HG02798 (cell line): ENCODE measurements around the gene HBA1.
"Not testable (repeated sequence)": the region's sequence is repeated elsewhere in the genome, so short reads cannot be mapped to it uniquely, and the experiment has no call there.

Source experiments
- ATAC-seq: cut with Tn5 transposase; IDR thresholded peaks from one replicate; pipeline ENCODE4 v1.9.1; 2021; ENCODE audit warnings: mild to moderate bottlenecking; ENCODE audit not compliant: unreplicated experiment, poor library complexity

The HBA1 gene

GRCh38 chr16:159136-159849 is 17.2 kb upstream of the HBA1 start:
- no peak for ATAC-seq

DNA sequence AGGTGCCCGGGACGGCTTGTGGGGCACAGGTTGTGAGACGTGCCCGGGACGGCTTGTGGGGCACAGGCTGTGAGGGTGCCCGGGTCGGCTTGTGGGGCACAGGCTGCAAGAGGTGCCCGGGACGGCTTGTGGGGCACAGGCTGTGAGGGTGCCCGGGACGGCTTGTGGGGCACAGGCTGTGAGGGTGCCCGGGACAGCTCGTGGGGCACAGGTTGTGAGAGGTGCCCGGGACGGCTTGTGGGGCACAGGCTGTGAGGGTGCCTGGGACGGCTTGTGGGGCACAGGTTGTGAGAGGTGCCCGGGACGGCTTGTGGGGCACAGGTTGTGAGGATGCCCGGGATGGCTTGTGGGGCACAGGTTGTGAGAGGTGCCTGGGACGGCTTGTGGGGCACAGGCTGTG is 16.2 kb upstream of the HBA1 start:
- ATAC-seq, result not testable (repeated sequence)

- no peak for ATAC-seq
Measured at GRCh38 chr16:160691-161190, 15.7 kb upstream of the HBA1 start.

- ATAC-seq, result no peak
Measured at GRCh38 chr16:162271-162991, 14.0 kb upstream of the HBA1 start.

GRCh38 chr16:163139-163538 is 13.3 kb upstream of the HBA1 start:
- not testable (repeated sequence) for ATAC-seq

DNA sequence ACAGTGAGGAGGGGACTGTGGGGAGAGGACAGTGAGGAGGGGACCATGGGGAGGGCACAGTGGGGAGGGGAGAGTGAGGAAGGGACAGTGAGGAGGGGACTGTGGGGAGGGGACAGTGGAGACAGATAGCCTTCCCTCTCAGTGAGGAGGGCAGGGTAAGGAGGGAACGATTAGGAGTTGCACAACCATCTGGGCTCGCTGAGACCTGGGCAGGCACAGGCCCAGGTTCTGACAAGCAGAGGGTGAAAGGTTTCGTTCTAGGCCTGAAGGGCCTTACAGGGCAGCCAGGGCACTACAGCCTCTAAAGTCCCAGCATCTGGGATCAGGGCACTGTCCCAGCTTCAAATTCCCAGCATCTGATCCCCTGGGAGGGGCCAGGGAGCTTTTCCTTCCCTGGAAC is 12.8 kb upstream of the HBA1 start:
- ATAC-seq, result not testable (repeated sequence)

DNA sequence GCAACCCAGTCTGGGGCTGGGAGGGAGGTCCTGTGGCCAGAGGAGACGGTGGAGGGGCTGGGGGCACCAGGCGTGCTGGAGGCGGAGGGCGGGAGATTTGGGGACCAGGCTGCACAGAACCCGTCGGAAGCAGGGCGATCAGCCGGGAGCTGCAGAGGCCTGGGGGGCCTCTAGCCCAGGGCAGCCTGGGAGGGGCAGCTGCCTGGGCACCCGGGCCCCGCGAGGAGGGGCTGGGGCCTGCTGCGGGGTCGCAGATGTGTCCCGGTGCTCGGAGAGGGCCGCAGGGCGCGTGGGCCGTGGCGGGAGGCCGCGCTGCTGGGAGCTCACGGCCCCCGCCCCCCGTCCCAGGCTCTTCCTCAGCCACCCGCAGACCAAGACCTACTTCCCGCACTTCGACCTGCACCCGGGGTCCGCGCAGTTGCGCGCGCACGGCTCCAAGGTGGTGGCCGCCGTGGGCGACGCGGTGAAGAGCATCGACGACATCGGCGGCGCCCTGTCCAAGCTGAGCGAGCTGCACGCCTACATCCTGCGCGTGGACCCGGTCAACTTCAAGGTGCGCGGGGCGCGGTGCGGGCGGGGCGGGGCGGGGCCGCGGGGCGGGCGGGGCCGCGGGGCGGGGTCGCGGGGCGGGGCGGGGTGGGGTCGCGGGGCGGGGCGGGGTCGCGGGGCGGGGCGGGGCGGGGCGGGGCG is 12.2 kb upstream of the HBA1 start:
- not testable (repeated sequence) for ATAC-seq

DNA sequence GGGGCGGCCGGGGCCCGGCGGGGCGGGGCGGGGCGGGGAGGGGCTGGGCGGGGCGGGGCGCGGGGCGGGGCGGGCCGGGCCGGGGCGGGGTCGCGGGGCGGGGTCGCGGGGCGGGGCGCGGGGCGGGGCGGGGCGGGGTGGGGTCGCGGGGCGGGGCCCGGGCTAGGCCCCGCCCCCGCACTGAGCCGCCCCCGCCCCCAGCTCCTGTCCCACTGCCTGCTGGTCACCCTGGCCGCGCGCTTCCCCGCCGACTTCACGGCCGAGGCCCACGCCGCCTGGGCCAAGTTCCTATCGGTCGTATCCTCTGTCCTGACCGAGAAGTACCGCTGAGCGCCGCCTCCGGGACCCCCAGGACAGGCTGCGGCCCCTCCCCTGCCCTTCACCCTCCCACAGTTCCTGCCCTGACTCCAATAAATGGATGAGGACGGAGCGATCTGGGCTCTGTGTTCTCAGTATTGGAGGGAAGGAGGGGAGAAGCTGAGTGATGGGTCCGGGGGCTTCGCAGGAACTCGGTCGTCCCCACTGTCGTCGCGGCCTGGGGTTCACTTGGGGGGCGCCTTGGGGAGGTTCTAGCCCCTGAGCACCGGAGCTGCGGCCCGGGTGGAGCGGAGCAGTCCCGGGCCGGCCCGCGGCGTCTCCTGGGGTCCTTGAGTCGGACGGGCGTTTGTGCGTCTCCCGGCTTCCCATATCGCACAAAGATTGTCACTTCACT is 11.5 kb upstream of the HBA1 start:
- ATAC-seq, result no peak

- ATAC-seq, result no peak
Measured at GRCh38 chr16:165539-166374, 10.7 kb upstream of the HBA1 start, which contains the start of gene HBM. HBM (plus strand) TSS chr16:165978; CDS start chr16:165998, 20 bp downstream.

DNA sequence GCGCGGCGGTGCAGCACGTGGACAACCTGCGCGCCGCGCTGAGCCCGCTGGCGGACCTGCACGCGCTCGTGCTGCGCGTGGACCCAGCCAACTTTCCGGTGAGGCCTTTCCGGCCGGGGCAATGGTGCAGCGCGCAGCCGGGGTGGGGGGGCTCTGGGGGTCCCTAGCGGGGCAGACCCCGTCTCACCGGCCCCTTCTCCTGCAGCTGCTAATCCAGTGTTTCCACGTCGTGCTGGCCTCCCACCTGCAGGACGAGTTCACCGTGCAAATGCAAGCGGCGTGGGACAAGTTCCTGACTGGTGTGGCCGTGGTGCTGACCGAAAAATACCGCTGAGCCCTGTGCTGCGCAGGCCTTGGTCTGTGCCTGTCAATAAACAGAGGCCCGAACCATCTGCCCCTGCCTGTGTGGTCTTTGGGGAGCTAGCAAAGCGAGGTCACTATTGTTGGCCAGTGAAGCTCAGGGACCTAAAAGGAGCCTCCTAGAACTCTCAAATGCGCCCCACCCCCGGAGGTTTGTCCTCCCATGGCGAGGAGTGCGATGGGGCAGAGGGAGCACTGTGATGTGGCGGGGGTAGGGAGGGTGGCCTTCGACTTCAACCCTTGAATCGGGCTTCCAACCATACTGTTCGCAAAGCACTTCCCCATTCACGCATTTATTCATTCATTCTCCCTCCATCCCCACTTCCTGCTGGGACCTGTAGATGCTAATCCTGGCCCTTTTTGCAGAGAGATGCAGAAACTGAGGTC is 9.9 kb upstream of the HBA1 start:
- ATAC-seq, result no peak

GRCh38 chr16:167122-167690 is 9.3 kb upstream of the HBA1 start:
- ATAC-seq, result no peak

DNA sequence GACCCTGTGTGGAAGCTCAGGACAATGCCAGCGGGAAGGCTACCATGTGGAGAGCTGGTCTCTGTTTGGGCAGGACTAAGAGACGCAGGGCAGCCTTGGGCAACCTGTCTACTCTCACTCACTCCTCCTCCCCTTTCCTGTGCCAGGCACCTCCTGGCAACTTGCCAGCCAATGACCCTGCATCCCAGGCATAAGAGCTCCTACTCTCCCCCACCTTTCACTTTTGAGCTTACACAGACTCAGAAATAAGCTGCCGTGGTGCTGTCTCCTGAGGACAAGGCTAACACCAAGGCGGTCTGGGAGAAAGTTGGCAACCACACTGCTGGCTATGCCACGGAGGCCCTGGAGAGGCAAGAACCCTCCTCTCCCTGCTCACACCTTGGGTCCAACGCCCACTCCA is 8.1 kb upstream of the HBA1 start:
- no peak for ATAC-seq

DNA sequence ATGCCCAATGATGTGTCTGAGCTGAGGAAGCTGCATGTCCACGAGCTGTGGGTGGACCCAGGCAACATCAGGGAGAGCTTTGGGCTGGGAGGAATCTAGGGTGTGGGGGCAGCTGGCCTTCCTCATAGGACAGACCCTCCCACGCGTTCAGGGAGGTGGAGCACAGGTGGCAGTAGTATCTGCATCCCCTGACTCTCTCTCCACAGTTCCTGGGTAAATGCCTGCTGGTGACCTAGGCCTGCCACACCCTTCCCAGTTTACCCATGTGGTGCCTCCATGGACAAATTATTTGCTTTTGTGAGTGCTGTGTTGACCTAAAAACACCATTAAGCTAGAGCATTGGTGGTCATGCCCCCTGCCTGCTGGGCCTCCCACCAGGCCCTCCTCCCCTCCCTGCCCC is 7.5 kb upstream of the HBA1 start:
- no peak for ATAC-seq

DNA sequence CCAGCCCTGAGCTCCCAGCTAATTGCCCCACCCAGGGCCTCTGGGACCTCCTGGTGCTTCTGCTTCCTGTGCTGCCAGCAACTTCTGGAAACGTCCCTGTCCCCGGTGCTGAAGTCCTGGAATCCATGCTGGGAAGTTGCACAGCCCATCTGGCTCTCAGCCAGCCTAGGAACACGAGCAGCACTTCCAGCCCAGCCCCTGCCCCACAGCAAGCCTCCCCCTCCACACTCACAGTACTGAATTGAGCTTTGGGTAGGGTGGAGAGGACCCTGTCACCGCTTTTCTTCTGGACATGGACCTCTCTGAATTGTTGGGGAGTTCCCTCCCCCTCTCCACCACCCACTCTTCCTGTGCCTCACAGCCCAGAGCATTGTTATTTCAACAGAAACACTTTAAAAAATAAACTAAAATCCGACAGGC is 6.4 kb upstream of the HBA1 start:
- not testable (repeated sequence) for ATAC-seq

- no peak for ATAC-seq
Measured at GRCh38 chr16:170788-171187, 5.7 kb upstream of the HBA1 start.

DNA sequence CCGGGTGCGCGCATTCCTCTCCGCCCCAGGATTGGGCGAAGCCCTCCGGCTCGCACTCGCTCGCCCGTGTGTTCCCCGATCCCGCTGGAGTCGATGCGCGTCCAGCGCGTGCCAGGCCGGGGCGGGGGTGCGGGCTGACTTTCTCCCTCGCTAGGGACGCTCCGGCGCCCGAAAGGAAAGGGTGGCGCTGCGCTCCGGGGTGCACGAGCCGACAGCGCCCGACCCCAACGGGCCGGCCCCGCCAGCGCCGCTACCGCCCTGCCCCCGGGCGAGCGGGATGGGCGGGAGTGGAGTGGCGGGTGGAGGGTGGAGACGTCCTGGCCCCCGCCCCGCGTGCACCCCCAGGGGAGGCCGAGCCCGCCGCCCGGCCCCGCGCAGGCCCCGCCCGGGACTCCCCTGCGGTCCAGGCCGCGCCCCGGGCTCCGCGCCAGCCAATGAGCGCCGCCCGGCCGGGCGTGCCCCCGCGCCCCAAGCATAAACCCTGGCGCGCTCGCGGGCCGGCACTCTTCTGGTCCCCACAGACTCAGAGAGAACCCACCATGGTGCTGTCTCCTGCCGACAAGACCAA is 4.0 kb upstream of the HBA1 start, which contains the start of gene HBA2:
HBA2 (plus strand) TSS at position 503 of the 568 bp plus-strand sequence; CDS start at position 540, 37 bp downstream.
- not testable (repeated sequence) for ATAC-seq

DNA sequence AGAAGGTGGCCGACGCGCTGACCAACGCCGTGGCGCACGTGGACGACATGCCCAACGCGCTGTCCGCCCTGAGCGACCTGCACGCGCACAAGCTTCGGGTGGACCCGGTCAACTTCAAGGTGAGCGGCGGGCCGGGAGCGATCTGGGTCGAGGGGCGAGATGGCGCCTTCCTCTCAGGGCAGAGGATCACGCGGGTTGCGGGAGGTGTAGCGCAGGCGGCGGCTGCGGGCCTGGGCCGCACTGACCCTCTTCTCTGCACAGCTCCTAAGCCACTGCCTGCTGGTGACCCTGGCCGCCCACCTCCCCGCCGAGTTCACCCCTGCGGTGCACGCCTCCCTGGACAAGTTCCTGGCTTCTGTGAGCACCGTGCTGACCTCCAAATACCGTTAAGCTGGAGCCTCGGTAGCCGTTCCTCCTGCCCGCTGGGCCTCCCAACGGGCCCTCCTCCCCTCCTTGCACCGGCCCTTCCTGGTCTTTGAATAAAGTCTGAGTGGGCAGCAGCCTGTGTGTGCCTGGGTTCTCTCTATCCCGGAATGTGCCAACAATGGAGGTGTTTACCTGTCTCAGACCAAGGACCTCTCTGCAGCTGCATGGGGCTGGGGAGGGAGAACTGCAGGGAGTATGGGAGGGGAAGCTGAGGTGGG is 3.1 kb upstream of the HBA1 start:
- ATAC-seq, result not testable (repeated sequence)
